Peyer's patch (tissue), 4 donors: ENCODE data around the gene NUP188. TPM values are rescaled to one million over a fixed set of nuclear protein-coding genes. Genes with fewer than 3 reads are reported as not detected.

Experiments
- DNase-seq, 3 donors: peaks; one replicate each; pipeline ENCODE4 v3.0.0-alpha.2; 2017 to 2019
- H3K27ac ChIP-seq, 4 donors: fragments of 200-600 bp; sonication (generic); one replicate each; pipeline ENCODE4 v1.5.1; 2016 to 2019
- H3K27me3 ChIP-seq, 2 donors: fragments of 200-600 bp; sonication (generic); one replicate each; pipeline ENCODE4 v1.5.1; 2019
- H3K36me3 ChIP-seq, 3 donors: fragments of 200-600 bp; sonication (generic); one replicate each; pipeline ENCODE4 v1.5.1; 2016 to 2019
- H3K4me1 ChIP-seq, 4 donors: fragments of 200-600 bp; sonication (generic); one replicate each; pipeline ENCODE4 v1.5.1; 2016 to 2019
- H3K4me3 ChIP-seq, 4 donors: fragments of 200-600 bp; sonication (generic); 1 replicate in 3 of 4; 2 replicates in 1 of 4; pipeline ENCODE4 v1.5.1; 2016 to 2019; ENCODE audit warnings: mild to moderate bottlenecking in 1 of 4
- H3K9me3 ChIP-seq, 4 donors: fragments of 200-600 bp; sonication (generic); one replicate each; pipeline ENCODE4 v1.5.1; 2016 to 2019; ENCODE audit warnings: mild to moderate bottlenecking in 1 of 4
- CTCF ChIP-seq, 6 experiments: fragments of 450-650 bp in 4 of 6; fragments of 200-600 bp in 2 of 6; sonication (generic) in 1 of 6; IDR thresholded peaks; one replicate each; pipeline ENCODE4 v1.5.1; 2017 to 2019; ENCODE audit warnings: antibody characterized with exemption in 6 of 6, mild to moderate bottlenecking in 3 of 6, moderate library complexity in 1 of 6
- POLR2A ChIP-seq, 2 donors: fragments of 450-650 bp; IDR thresholded peaks; one replicate each; pipeline ENCODE4 v1.5.1; 2017; ENCODE audit warnings: antibody characterized with exemption in 2 of 2, mild to moderate bottlenecking in 2 of 2, moderate library complexity in 2 of 2
- total RNA-seq, 4 donors: library from RNA; depleted of rRNA; stranded (reverse); fragments of >200 nt; gene quantifications; one replicate each; pipeline ENCODE4 v1.1.0, GENCODE V29; 2016

NUP188 gene
- total RNA-seq, 4 donors from 2014 or later, result 28.2 to 101 (median 47.9) TPM

- H3K4me1 ChIP-seq, result peaks cover 0 to 24% (median 12%) of the 10 kb centered on the region in 4 donors
- peak overlapping the region in 2 of 4 donors; percentile 90 to 91 for H3K4me3 ChIP-seq
- H3K27ac ChIP-seq, result peak overlapping the region; percentile 38 to 89 (median 71)
- H3K9me3 ChIP-seq, result no peaks in the 10 kb centered on the region
- DNase-seq, result no peak
- H3K27me3 ChIP-seq, result no peaks in the 10 kb centered on the region
- peaks cover 0 to 35% (median 0%) of the 10 kb centered on the region in 3 donors for H3K36me3 ChIP-seq
- TF ChIP-seq CTCF (IDR thresholded peaks at IDR 0.05), result no peak
- peak in 1 of 2 donors; percentile 54 for TF ChIP-seq POLR2A (IDR thresholded peaks at IDR 0.05)
These were observed 90.8 kb downstream of the NUP188 start for GRCh38 chr9:129038109-129038852.

- DNase-seq, result no peak
- Histone ChIP-seq H3K9me3 (no peaks in the 10 kb centered on the region), H3K27me3 (no peaks in the 10 kb centered on the region), H3K4me1 (peaks cover 0 to 24% (median 12%) of the 10 kb centered on the region in 4 donors), H3K27ac (no peak overlapping the region), H3K4me3 (no peak overlapping the region), H3K36me3 (peaks cover 0 to 54% (median 0%) of the 10 kb centered on the region in 3 donors)
- TF ChIP-seq POLR2A (IDR thresholded peaks at IDR 0.05), result no peak
- TF ChIP-seq CTCF (IDR thresholded peaks at IDR 0.05), result no peak
These were observed 92.7 kb downstream of the NUP188 start for GRCh38 chr9:129040113-129040643.

GRCh38 chr9:129042016-129042415 lies 94.5 kb downstream of the NUP188 start:
- H3K4me3 ChIP-seq, result no peak overlapping the region
- no peak overlapping the region for H3K27ac ChIP-seq
- peaks cover 0 to 67% (median 0%) of the 10 kb centered on the region in 3 donors for H3K36me3 ChIP-seq
- no peaks in the 10 kb centered on the region for H3K27me3 ChIP-seq
- H3K4me1 ChIP-seq, result peaks cover 0 to 24% (median 9%) of the 10 kb centered on the region in 4 donors
- DNase-seq, result no peak
- no peak for TF ChIP-seq POLR2A (IDR thresholded peaks at IDR 0.05)
- no peak for TF ChIP-seq CTCF (IDR thresholded peaks at IDR 0.05)
- no peaks in the 10 kb centered on the region for H3K9me3 ChIP-seq

- DNase-seq, result peak in 2 of 3 donors; percentile 93 to 96
- H3K9me3 ChIP-seq, result no peaks in the 10 kb centered on the region
- TF ChIP-seq POLR2A (IDR thresholded peaks at IDR 0.05) (peak; percentile 31 to 55), CTCF (IDR thresholded peaks at IDR 0.05) (no peak)
- peaks cover 0 to 12% (median 0%) of the 10 kb centered on the region in 4 donors for H3K4me1 ChIP-seq
- H3K27ac ChIP-seq, result peak overlapping the region in 3 of 4 donors; percentile 57 to 94 (median 93)
- H3K27me3 ChIP-seq, result no peaks in the 10 kb centered on the region
- H3K4me3 ChIP-seq, result no peak overlapping the region
- H3K36me3 ChIP-seq, result peaks cover 0 to 75% (median 0%) of the 10 kb centered on the region in 3 donors
These were observed 105.1 kb downstream of the NUP188 start for GRCh38 chr9:129052592-129052991.

GRCh38 chr9:129053020-129053419 lies 105.5 kb downstream of the NUP188 start:
- peak overlapping the region in 3 of 4 donors; percentile 57 to 94 (median 93) for H3K27ac ChIP-seq
- H3K4me3 ChIP-seq, result no peak overlapping the region
- no peak for DNase-seq
- no peaks in the 10 kb centered on the region for H3K27me3 ChIP-seq
- no peaks in the 10 kb centered on the region for H3K9me3 ChIP-seq
- H3K36me3 ChIP-seq, result peaks cover 0 to 74% (median 0%) of the 10 kb centered on the region in 3 donors
- TF ChIP-seq POLR2A (IDR thresholded peaks at IDR 0.05) (no peak), CTCF (IDR thresholded peaks at IDR 0.05) (no peak)
- peaks cover 0 to 12% (median 0%) of the 10 kb centered on the region in 4 donors for H3K4me1 ChIP-seq
